K562 (cell line): ENCODE measurements around the gene AGO3. TPM values are rescaled to one million over a fixed set of nuclear protein-coding genes. Genes with fewer than 3 reads are reported as not detected.

Experiments used
- FOS ChIP-seq: IDR thresholded peaks from 3 replicates; pipeline ENCODE4 v1.6.1; 2011; ENCODE audit not compliant: insufficient read length; ENCODE audit errors: extremely low read depth
- FOXA1 ChIP-seq: fragments of 450-650 bp; IDR thresholded peaks from 2 replicates; pipeline ENCODE4 v1.6.1; 2016; ENCODE audit warnings: mild to moderate bottlenecking, borderline replicate concordance
- GATAD2A ChIP-seq: fragments of 450-650 bp; IDR thresholded peaks from 2 replicates; pipeline ENCODE4 v1.6.1; 2017
- HOXB6 ChIP-seq: fragments of 250-450 bp; sonication (Bioruptor Pico); IDR thresholded peaks from 2 replicates; pipeline ENCODE4 v1.5.1; 2022; ENCODE audit warnings: mild to moderate bottlenecking, borderline replicate concordance
- RREB1 ChIP-seq: fragments of 250-450 bp; sonication (Bioruptor Pico); IDR thresholded peaks from 2 replicates; pipeline ENCODE4 v1.4.0; 2020
- ZBTB40 ChIP-seq, 2 experiments: fragments of 450-650 bp in 1 of 2; sonication (generic) in 1 of 2; formaldehyde crosslinking in 1 of 2; IDR thresholded peaks; 2 replicates each; pipeline versions ENCODE4 v1.7.1 to v1.9.0; 2016 to 2022; ENCODE audit warnings: inconsistent platforms in 1 of 2, mild to moderate bottlenecking in 1 of 2, missing genetic modification reagents in 1 of 2
- polyA plus RNA-seq, 8 experiments: library from polyadenylated mRNA; depleted of rRNA in 4 of 8; stranded (reverse) in 5 of 8; unstranded in 3 of 8; fragments of >200 nt; fragmentation: Nextera tagmentation in 2 of 8; fragmentation: Illumina TruSeq in 1 of 8; extraction: Ambion mirVana in 2 of 8; extraction: Trizol in 1 of 8; gene quantifications; 2 replicates each; pipeline versions ENCODE4 v1.2.1 to v1.2.3, GENCODE V29; 2011 to 2014; ENCODE audit warnings: inconsistent platforms in 1 of 8, missing spikeins in 1 of 8
- total RNA-seq, 7 experiments: library from RNA; depleted of rRNA in 6 of 7; stranded (reverse); fragments of >200 nt in 6 of 7; fragmentation: Illumina TruSeq in 2 of 7; extraction: Trizol in 2 of 7; gene quantifications; 2 replicates each; pipeline versions ENCODE4 v1.2.1 to v1.2.3, GENCODE V29; 2011 to 2021; ENCODE audit warnings: low replicate concordance in 1 of 7
- TF ChIP-seq, protein P1 (sequence below): fragments of 250-450 bp; sonication (Bioruptor Pico); IDR thresholded peaks from 2 replicates; pipeline ENCODE4 v1.9.0; 2021; ENCODE audit warnings: mild to moderate bottlenecking, inconsistent platforms

The AGO3 gene
- total and polyA plus RNA-seq, 9 of the 15 experiments (the other 6 are each of a cell fraction or from before 2014, with no cell fraction given): 4.5 to 41.5 (median 22.7) TPM

- TF ChIP-seq ZBTB40 (IDR thresholded peaks at IDR 0.05) (peak; percentile 98), ZBTB40 (CRISPR knock-in tag; IDR thresholded peaks at IDR 0.05) (no peak), RREB1 (CRISPR knock-in tag) (no peak; the same call in 1 of the 2 replicates), FOXA1 (no peak), GATAD2A (peak; percentile 78; the same call in 1 of the 2 replicates), HOXB6 (CRISPR knock-in tag) (peak; percentile 46; the same call in 1 of the 2 replicates), FOS (no peak)
- TF ChIP-seq, protein P1, sequence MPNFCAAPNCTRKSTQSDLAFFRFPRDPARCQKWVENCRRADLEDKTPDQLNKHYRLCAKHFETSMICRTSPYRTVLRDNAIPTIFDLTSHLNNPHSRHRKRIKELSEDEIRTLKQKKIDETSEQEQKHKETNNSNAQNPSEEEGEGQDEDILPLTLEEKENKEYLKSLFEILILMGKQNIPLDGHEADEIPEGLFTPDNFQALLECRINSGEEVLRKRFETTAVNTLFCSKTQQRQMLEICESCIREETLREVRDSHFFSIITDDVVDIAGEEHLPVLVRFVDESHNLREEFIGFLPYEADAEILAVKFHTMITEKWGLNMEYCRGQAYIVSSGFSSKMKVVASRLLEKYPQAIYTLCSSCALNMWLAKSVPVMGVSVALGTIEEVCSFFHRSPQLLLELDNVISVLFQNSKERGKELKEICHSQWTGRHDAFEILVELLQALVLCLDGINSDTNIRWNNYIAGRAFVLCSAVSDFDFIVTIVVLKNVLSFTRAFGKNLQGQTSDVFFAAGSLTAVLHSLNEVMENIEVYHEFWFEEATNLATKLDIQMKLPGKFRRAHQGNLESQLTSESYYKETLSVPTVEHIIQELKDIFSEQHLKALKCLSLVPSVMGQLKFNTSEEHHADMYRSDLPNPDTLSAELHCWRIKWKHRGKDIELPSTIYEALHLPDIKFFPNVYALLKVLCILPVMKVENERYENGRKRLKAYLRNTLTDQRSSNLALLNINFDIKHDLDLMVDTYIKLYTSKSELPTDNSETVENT (CRISPR knock-in tag): peak; percentile 85
Measured at GRCh38 chr1:35930593-35931445, at the start of gene AGO3 (continued).
